Subcutaneous abdominal adipose tissue (tissue), 5 donors: ENCODE results near the gene PSAP.
A peak's percentile ranks its signal among the peaks of the same experiment; 100 is the strongest.

Source experiments
- H3K27ac ChIP-seq: one replicate; pipeline ENCODE4 v1.7.0; 2013; ENCODE audit warnings: low read depth, mild to moderate bottlenecking, inconsistent platforms, low read length, moderate library complexity
- H3K27me3 ChIP-seq, 5 donors: one replicate each; pipeline ENCODE4 v1.7.0; 2013; ENCODE audit warnings: low read length in 5 of 5, inconsistent platforms in 1 of 5; ENCODE audit not compliant: control insufficient read depth in 5 of 5, insufficient read depth in 4 of 5
- H3K36me3 ChIP-seq, 5 donors: one replicate each; pipeline ENCODE4 v1.7.0; 2013; ENCODE audit warnings: low read length in 5 of 5; ENCODE audit not compliant: control insufficient read depth in 5 of 5, insufficient read depth in 5 of 5
- H3K4me1 ChIP-seq, 5 donors: one replicate each; pipeline ENCODE4 v1.7.0; 2013; ENCODE audit warnings: low read length in 5 of 5, mild to moderate bottlenecking in 3 of 5, moderate library complexity in 1 of 5; ENCODE audit not compliant: control insufficient read depth in 5 of 5, insufficient read depth in 5 of 5
- H3K4me3 ChIP-seq, 5 donors: one replicate each; pipeline ENCODE4 v1.7.0; 2013; ENCODE audit warnings: low read length in 5 of 5, low read depth in 1 of 5
- H3K9ac ChIP-seq, 5 donors: one replicate each; pipeline ENCODE4 v1.7.0; 2013; ENCODE audit warnings: low read length in 5 of 5, mild to moderate bottlenecking in 4 of 5, moderate library complexity in 3 of 5
- H3K9me3 ChIP-seq, 5 donors: one replicate each; pipeline ENCODE4 v1.7.0; 2013; ENCODE audit warnings: low read length in 5 of 5; ENCODE audit not compliant: control insufficient read depth in 5 of 5
- donor health status: healthy.
- donor health status: healthy.
- donor health status: healthy.
- donor health status: healthy.
- donor health status: healthy.

Gene PSAP

DNA sequence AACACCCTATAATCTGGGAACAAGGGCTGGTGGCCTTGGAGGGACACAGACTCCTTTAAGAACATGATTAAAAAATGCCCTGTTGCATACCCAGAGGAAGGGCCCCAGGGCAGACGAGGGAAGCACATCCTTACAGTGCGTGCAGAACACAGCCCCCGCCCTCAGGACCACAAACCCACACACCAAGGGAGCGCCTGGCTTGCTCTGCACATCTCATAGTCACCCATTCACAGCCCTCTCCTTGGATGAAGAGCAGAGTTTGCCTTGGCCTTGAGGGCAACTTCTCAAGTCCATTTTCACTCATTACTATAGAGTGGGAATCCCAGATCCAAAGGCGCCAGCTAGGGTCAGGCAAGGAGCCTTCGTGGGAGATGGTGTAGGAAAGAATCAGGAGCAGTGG, 71.4 kb downstream of the PSAP start:
- Histone ChIP-seq H3K27ac (no peak overlapping the region), H3K36me3 (no peaks in the 10 kb centered on the region), H3K4me1 (peaks cover 0 to 41% (median 31%) of the 10 kb centered on the region in 5 donors), H3K27me3 (no peaks in the 10 kb centered on the region), H3K9me3 (no peaks in the 10 kb centered on the region), H3K4me3 (no peak overlapping the region), H3K9ac (no peak overlapping the region)

DNA sequence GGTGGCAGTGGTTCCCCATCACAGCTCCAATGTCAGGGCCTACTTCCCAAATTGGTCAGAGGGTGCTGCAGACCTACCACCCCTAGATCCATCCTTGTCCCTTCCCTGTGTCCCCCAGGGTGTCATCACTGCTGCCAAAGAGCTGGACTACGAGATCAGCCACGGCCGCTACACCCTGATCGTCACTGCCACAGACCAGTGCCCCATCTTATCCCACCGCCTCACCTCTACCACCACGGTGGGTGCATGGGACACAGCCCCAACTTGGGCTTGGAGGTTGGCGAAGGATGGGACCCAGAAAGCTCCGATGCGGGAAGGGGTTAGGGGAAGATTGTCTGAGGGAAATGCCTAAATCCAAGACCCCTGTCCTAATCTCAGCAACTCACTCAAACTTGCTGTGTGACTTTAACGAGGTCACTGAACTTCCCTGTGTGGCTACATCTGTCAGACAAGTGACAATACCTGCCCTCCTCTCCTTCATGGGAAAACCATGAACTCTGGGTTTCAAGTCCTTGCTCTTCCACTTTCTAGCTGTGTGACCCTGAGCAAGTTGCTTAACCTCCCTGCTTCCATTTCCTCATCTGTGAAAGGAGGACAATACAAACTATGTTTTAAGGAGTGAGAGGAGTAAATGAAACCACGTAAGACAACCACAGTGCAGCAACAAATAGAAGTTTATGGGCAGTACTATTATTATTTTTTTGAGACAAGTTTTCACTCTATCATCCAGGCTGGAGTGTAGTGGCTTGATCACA, 72.8 kb downstream of the PSAP start:
- Histone ChIP-seq H3K27me3 (no peaks in the 10 kb centered on the region), H3K36me3 (no peaks in the 10 kb centered on the region), H3K4me3 (no peak overlapping the region), H3K9me3 (no peaks in the 10 kb centered on the region), H3K9ac (no peak overlapping the region), H3K27ac (no peak overlapping the region), H3K4me1 (peaks cover 2 to 46% (median 37%) of the 10 kb centered on the region in 5 donors)

DNA sequence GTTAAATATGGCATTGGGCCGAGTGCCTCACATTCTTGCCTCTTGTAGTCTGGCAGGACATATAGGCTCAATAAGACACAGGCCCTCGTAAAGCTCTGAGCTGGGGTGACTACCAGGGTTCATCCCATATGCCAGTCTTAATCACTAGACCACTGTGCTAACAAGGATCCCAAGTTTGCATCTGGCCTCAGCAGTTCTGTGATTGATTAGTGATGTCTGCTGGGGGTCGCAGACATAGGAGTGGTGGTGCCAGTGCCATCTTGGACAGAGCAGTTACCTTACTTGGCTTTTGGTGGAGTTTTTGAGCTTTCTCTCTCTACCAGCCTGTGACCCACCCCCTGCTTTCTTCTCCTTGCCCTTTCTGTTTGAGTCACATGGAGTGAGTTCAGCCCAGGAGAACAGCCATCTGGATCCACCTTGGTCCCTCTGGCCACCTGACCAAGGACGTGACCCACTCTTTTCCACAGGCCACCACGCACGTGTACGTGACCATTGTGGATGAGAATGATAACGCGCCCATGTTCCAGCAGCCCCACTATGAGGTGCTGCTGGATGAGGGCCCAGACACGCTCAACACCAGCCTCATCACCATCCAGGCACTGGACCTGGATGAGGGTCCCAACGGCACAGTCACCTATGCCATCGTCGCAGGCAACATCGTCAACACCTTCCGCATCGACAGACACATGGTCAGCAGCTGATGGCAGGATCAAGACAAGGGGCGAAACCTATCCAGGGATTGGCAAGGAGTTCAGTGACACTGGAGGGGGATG, 73.7 kb downstream of the PSAP start:
- peaks cover 3 to 46% (median 37%) of the 10 kb centered on the region in 5 donors for H3K4me1 ChIP-seq
- no peaks in the 10 kb centered on the region for H3K27me3 ChIP-seq

DNA sequence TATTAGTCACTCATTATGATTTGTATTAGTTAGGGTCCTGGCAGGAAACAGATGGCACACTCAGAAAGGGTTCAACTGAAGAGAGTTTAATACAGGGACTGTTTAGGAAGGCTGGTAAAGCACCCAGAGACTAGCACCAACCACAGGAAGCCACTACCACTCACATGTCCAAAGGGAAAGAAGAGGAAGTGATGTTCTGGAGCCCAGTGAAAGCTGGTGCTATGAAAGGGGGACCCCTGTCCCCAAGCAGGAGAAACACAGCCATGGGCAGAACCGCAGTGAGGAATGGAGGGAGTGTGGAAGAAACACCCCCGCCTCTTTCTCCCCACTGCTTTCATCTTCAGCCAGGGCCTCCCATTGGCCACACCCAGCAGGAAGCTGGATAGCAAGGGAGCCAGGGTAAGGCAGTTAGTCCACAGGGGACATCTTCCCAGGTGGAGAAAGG, 74.5 kb downstream of the PSAP start:
- H3K36me3 ChIP-seq: no peaks in the 10 kb centered on the region
- peaks cover 7 to 53% (median 46%) of the 10 kb centered on the region in 5 donors for H3K4me1 ChIP-seq
- H3K9ac ChIP-seq: no peak overlapping the region
- no peaks in the 10 kb centered on the region for H3K27me3 ChIP-seq
- H3K27ac ChIP-seq: no peak overlapping the region
- H3K4me3 ChIP-seq: no peak overlapping the region
- no peaks in the 10 kb centered on the region for H3K9me3 ChIP-seq

More for the DNA sequence above, 73.7 kb downstream of the PSAP start:
- H3K9me3 ChIP-seq: no peaks in the 10 kb centered on the region
- H3K4me3 ChIP-seq: no peak overlapping the region
- H3K36me3 ChIP-seq: no peaks in the 10 kb centered on the region
- no peak overlapping the region for H3K27ac ChIP-seq
- peak overlapping the region in 1 of 5 donors; percentile 33 for H3K9ac ChIP-seq

DNA sequence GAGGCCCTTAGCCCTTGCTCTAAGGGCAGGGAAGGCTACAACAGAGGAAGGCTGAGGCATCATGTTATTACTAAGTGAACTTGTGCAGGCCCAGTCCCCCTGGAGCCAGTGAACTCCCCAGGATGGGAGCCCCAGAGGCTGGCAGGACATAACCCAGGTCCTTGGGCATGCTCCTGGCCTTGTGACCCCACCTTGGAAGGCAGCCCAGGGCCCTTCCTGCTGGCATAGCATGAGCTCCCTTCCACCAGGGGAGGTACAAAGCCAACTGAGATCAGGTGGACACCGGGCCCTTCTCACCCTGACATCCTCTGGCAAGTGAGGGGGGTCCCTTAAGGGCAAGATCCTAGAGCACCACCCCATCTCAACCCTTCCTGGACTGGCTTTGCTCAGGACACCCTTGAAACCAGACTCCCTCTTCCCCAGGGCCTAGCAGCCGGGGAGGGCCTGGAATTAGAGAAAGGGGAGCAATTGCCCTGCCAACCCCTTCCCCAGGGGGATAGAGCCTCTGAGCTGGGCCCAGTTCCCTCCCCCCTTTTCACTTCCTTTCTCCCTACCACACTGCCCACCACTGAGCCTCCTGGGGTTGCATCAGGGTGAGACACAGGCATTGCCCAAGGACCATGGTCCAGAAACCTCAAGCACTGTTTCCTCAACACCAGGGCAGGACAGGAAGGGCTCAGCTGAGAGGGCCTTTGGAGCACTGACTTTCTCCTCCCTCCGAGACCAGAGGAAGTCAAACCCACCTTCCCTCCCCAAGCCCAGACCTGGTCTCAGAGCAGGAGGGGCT, 75.9 kb downstream of the PSAP start:
- Histone ChIP-seq H3K36me3 (peaks cover 0 to under 1% (median 0%) of the 10 kb centered on the region in 5 donors), H3K4me1 (peaks cover 16 to 67% (median 57%) of the 10 kb centered on the region in 5 donors), H3K27ac (no peak overlapping the region), H3K9me3 (no peaks in the 10 kb centered on the region), H3K4me3 (peak overlapping the region in 1 of 5 donors; percentile 13), H3K27me3 (no peaks in the 10 kb centered on the region), H3K9ac (no peak overlapping the region)

DNA sequence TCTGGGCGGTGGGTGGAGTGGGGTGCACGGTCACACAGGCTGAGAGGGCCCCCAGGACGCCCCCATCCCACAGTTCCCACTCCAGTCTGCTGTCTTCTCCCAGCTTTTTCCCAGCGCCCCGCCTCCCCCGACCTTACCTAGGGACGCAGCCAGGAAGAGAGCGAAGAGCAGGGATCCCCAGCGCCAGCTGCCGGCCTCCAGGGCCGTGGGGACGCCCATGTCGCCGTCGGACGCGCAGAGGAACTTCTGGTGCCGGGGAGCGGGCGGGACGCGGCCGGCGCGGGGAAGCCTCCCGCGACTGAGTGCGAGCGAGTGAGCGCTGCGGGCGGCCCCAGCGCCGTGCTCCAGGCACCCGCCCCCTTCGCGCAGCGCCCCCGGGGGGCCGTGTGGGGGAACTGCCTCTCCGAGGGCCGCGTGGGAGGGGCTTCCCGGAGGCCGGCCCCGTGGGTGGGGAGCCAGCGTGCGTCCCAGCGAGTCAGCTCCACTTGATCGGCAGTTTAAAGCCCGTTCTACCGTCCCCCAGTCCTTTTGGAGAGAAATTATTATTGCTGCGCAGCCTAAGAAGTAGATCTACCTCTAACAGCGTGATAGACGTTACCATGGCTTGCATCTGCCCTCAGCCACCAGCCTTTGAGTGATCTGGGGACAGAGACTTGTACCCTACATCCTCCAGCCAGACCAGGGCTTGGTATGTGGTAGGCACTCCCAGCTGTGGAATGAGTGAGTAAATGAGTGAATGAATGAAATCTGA, 77.7 kb downstream of the PSAP start, which contains the start of gene VSIR:
Gene VSIR, minus strand, starts transcription at position 300 of the 751 bp plus-strand sequence. Its CDS starts 81 bp downstream, at position 219.
- H3K36me3 ChIP-seq: peaks cover 0 to 6% (median 4%) of the 10 kb centered on the region in 5 donors
- no peaks in the 10 kb centered on the region for H3K27me3 ChIP-seq
- peaks cover 25 to 82% (median 72%) of the 10 kb centered on the region in 5 donors for H3K4me1 ChIP-seq
- peak within 1 kb of the TSS; percentile 80 to 98 (median 83) for H3K9ac ChIP-seq
- peak within 1 kb of the TSS; percentile 83 to 98 (median 86) for H3K4me3 ChIP-seq
- H3K9me3 ChIP-seq: no peaks in the 10 kb centered on the region
- peak within 1 kb of the TSS; percentile 96 for H3K27ac ChIP-seq

DNA sequence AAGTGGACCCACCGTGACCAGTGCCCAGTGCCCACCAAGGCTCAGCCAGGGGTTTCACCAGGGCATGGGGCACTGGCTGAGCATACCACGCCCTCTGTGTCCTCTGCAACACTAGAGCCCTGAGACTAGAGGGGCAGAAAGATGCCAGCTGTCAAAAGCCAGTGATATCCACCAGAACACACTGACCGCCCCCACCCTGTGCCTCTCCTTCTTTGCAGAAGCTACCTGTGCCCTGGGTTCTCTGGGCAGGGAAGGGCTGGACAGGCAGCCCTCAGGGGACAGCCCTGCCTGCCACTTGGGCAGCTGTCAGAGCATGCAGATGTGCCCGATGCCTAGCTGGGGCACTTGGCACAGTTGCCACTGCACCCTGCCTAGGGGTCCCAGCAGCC, 78.2 kb downstream of the PSAP start:
- Histone ChIP-seq H3K27me3 (no peaks in the 10 kb centered on the region), H3K36me3 (peaks cover 0 to 6% (median 4%) of the 10 kb centered on the region in 5 donors), H3K27ac (peak overlapping the region; percentile 96), H3K9ac (peak overlapping the region; percentile 80 to 98 (median 83)), H3K4me3 (peak overlapping the region; percentile 83 to 98 (median 86)), H3K4me1 (peaks cover 26 to 88% (median 76%) of the 10 kb centered on the region in 5 donors), H3K9me3 (no peaks in the 10 kb centered on the region)

DNA sequence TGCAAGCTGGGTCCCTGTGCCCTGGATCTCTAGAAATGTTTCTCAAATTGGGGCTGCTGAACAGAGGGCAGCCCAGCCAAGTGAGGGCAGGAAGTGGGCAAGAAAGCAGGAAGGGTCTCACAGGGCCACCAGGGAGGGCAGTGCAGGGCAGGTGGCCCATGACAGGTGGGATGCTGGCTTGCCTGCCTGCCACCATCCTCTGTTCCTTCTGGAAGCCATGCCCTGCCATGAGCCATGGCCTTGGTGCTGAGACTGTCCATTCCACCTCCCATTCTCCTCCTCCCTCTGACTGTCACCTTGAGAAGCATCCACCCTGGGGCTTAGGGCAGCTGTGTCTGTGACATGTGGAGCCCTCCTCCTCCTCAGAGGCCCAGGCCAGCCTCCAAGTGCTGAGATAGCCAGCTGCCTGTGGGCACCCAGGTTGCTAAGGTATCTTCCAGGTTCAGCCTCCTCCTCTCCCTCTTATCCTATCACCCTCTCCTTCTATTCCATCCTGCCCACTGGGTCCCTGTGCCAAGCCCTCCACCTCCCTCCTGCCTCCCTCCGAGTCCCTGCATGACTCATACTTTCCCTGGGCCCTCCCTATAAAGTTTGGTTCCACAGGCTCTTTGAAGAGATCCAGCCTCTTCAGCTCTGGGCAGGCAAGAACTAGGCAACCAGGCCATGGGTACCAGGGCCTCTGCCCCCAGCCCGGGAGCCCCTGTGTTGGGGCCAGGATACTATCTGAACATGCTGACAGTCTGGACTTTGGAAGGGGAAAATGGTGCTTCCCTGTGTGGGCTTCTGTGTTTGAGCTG, 79.0 kb downstream of the PSAP start:
- Histone ChIP-seq H3K36me3 (peaks cover 0 to 6% (median 4%) of the 10 kb centered on the region in 5 donors), H3K4me3 (peak overlapping the region; percentile 83 to 98 (median 86)), H3K27ac (peak overlapping the region; percentile 96), H3K9ac (peak overlapping the region; percentile 80 to 98 (median 83)), H3K4me1 (peaks cover 32 to 96% (median 85%) of the 10 kb centered on the region in 5 donors), H3K27me3 (no peaks in the 10 kb centered on the region), H3K9me3 (no peaks in the 10 kb centered on the region)
